GM19035 (cell line): ENCODE measurements around the gene VSIG2.

Experiments used
- ATAC-seq: cut with Tn5 transposase; IDR thresholded peaks from one replicate; pipeline ENCODE4 v1.9.1; 2021; ENCODE audit not compliant: unreplicated experiment

The VSIG2 gene

DNA sequence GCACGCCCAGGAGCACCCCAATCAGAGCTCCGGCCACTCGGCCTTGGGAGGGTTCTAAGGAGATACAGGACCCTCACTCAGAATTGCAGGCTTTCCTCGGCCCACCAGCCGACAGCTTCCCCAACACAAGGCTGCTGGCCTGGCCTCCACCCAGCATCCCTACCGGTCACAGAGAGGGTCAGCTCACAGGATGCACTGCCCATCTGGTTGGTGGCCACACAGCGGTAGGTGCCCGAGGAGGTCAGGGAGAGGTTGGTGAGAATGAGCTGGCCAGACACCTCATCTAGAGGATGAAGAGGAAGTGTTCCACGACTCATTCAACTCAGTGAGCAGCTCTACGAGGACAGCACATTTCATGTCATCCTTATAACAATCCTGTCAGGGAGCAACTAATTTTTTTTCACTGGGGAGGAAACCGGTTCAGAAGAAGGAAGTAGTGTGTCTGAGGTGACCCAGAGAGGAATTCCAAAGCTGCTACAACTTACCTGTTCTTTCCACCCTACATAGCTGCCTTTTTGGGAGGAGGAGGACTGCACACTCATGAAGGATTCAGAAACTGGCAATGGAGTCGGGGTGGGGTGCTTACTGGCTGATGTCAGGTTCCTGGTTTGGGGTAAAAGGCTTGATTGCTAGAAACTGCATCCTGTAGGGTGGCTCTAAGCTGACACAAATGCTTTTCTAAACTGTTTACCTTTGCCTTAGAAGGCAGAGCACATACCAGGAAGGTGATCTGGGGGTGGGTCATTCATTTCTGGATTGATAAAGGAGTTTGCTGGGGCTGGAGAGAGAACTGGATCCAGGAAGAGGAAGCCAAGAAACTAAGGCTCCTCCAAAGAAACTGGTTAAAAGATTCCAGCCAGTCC lies 3.3 kb downstream of the VSIG2 start:
- ATAC-seq, result no peak

DNA sequence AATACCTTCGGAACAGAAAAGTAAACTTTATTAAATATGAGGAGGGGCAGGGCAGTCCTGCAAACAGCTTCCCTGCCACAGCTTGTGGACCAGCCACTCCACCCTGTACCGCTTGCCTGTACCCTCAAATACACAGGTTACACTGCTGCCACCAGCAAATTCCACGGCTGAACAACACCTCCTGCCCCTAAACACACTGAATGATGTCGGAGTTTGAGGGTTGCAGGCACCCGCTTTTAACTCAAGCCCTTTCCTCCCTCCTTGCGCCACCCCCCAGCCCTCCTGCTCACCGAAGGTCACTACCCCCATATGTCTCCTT lies 4.0 kb downstream of the VSIG2 start:
- no peak for ATAC-seq

- ATAC-seq, result no peak
Measured at GRCh38 chr11:124747406-124748099, 4.5 kb downstream of the VSIG2 start.

GRCh38 chr11:124746621-124747243 lies 5.3 kb downstream of the VSIG2 start:
- peak; percentile 92 for ATAC-seq

DNA sequence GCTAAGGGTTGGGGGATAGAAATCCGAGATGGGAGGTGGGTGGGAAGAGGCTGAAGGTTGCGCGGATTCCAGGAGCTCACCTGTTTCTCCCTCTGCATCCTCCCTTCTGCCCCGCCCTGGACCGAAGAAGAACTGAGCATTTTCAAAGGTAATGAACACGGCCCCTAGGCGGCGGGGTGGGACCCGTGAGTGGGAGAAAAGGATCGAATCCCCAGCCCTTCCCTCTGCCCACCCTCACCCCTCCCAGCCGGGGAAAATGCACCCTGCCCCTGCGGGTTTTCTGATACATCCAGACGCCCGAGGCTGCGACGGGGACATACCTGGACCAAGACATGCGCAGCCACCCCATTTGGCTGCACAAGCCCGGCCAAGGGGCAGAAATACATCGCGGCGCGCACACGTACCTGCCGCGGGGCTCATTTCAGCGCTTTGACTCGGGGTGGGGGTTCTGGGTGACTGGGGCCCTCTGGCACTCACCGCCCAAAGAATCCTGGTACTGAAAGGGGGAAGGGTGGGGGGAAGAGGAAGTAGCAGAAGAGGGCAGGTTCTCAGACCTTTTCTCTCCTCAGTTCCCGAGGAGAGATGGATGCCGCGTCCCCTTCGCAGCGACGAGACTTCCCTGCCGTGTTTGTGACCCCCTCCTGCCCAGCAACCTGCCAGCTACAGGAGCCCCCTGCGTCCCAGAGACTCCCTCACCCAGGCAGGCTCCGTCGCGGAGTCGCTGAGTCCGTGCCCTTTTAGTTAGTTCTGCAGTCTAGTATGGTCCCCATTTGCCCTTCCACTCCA lies 6.0 kb downstream of the VSIG2 start:
- peak; percentile 17 for ATAC-seq

DNA sequence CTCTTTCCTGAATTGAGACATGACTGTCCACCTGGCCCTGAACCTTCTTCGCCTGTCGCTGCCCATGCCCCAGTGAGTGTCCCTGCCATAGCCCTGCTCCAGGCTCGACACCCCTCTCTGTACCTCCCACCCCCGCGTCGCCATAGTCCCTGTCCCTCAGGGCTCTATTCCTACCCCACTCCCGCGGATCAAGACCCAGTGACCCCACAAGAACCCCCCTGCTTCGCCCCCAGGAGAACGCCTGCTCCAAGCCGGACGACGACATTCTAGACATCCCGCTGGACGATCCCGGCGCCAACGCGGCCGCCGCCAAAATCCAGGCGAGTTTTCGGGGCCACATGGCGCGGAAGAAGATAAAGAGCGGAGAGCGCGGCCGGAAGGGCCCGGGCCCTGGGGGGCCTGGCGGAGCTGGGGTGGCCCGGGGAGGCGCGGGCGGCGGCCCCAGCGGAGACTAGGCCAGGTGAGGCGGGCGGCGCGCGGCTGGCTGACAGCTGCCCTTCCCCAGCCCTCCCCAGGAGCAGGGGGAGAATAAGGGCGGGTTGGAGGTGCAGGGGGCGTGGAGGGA lies 6.7 kb downstream of the VSIG2 start:
- ATAC-seq, result no peak

DNA sequence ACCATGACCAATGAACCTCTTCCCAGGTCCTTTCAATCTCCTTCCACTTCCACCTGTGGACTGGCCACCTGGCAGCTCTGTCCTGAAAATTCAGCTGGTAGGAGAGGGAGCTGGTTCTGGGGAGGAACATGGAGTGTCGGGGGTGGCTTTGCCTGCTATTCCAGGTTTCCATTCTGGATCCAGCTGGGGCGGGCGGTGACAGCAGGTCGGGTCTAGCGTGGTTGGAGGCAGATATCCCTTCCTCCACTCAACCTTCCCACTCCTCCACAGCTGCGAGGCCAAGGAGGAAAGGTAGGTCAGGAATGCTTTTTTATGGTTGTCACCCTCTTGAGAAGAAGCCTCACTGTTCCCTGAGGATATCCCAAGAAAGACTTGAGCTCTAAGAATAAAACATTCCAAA lies 9.0 kb downstream of the VSIG2 start:
- no peak for ATAC-seq

DNA sequence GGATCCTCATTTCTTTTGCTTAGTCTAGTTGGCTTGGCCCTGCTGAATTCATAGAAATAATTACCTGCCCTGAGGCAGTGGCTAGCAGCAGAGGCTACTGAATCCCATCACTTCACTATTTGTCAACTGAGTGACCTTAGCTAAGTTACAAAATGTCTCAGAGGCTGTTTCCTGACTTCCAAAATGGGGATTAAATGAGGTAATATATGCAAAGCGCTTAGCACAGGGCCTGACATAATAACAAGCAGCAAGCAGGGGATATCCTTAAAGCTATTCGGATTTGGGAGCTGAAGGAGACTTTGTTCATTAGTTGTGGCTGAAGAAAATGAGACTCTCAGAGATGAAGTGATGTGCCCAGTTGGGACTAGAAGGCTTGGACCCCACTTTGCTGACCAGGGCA lies 9.5 kb downstream of the VSIG2 start:
- no peak for ATAC-seq

GRCh38 chr11:124740277-124740882 lies 11.7 kb downstream of the VSIG2 start:
- ATAC-seq, result peak; percentile 31

DNA sequence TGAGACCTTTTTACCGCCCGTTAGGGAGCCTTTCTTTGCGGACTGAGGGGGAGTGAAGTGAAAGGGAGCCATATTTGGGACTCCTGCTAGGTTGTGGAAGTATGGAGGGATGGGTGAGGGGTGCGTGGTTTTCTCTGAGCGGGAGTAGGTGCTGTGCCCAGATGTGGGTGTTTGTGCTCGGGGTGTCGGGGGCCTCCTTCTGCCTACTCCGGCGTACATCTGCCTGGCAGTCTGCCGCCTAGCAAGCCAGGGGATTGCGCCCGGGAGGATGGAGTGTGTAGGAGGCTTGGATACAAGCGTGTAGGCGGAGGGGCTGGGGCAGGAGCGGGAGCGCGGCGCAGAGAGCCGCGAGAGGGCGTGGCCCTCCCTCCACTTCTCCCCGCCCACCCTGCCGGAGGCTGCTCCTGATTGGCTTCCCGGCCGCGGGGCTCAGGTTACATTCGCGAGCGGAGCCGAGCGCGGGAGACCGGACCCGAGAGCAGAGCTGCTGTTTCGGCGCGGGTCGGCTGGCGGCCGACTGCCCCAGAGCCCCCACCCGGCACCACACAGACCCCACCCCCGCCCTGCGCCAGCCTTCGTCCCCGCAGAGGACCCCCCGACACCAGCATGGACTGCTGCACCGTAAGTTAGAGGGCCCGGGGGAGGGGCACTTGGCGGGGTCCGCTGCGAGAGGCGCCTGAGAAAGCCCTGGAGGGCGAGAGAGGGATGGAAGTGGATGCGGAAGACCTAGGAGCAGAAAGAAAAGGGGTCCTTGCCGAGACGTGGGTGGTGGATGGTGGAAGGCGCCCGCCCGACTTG lies 12.4 kb downstream of the VSIG2 start, which contains the start of gene NRGN:
TSS of gene NRGN (plus strand) at position 464 of the 798 bp plus-strand sequence. CDS start at position 607, 143 bp downstream.
- peak; percentile 99 for ATAC-seq

DNA sequence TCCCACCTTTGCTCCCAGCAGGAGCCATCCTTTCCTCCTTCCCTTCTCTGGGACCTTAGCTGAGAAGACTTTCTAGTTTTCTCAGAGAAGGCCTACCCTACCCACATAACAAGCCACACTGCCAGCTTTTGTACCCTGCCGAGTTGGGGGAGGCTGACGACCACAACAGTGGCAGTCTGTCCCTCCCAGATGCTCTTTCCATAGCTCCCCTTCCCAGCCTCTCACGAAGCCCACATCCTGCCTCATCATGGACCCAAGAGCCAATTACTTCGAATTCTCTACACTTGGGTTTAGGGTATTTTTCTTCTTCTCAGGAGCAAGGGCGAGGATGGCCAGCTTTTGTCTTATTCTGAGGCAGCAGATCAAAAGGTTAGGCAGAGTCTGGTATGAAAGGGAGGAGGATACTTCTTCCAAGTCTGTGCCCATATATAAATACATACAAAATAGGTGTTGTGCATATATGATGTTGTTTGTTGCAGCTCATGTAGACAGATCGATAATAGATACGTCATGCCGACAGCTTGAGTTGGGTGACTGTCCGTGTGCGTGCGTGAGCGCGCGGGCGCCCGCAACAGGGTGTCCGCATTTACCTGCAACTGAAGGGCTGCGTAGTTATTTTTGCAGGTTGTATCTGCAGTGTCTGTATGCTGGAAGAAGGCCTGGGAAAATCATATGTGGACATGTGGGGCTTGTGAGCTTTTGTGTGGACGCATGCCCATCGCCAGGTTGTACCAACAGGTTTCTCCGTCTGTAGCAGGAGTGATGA lies 13.2 kb downstream of the VSIG2 start:
- no peak for ATAC-seq

DNA sequence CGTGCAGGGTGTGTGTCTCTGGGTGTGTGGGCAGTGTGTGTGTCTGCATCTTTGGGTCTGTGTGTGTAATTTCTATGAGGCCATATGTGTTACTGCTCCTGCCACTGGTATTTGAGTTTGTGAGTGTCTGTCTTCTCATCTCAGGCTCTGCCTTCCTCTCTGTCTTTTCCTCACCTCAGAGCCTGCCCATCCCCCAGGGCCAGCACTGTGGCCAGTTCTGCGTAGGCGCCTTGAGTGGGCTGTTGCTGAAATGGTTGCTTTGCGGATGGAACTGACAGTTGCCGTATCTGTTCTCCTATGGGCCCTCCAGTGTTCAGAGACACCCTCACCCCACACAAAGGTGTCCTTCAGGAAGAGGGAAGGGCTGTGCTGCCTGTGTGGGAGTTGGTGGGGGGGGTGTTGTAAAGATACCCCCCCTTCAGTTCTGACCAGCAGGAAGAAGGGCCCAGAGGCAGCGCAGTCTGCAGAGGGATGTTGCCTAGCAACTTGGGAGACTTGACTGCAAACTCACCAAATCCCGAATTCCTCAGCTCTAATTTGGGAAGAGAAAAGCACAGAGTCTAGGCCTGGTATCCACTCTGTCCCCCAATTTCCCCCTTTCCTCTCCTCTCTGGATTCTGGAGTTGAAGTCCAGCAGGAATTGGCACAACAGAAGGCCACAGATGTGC lies 14.3 kb downstream of the VSIG2 start:
- no peak for ATAC-seq

GRCh38 chr11:124736736-124737135 lies 15.3 kb downstream of the VSIG2 start:
- ATAC-seq, result no peak

DNA sequence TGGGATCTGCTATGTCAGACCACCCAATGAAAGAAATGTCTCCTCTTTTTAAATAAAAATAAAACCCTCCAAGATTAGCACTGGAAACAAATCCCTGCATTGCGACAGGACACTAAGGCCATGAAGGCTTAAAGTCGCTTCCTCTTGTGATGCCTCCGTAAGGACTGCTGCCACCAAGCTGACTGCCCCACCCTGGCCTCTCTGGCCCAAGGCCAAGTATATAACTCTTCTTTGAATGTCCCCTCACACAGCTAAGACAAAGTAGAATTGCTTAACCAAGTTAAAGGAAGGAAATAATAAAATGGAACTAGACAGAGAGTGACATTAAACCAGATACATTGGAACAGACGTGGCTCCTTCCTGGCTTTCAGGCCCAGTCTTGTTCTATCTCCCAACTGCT lies 19.8 kb downstream of the VSIG2 start:
- ATAC-seq, result no peak

GRCh38 chr11:124729571-124729970 lies 22.5 kb downstream of the VSIG2 start:
- no peak for ATAC-seq

DNA sequence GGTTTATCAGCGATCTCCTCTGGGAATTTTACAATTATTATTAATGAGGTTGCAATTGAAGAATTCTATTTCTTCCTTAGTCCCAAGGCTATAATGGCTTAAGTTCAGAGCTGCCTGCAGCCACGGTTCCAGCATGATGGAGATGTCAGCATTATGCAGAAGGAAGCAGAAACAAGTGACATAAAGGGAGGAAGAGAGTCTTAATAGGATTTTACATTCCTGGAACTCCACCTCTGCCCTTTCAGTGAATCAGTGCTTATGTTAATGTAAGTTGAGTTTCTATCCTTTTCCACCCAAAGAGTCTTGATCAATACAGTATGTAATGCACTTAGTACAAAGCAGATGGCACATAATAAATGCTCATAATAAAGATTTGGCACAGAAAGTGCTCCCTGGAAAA lies 23.9 kb downstream of the VSIG2 start:
- ATAC-seq, result no peak

DNA sequence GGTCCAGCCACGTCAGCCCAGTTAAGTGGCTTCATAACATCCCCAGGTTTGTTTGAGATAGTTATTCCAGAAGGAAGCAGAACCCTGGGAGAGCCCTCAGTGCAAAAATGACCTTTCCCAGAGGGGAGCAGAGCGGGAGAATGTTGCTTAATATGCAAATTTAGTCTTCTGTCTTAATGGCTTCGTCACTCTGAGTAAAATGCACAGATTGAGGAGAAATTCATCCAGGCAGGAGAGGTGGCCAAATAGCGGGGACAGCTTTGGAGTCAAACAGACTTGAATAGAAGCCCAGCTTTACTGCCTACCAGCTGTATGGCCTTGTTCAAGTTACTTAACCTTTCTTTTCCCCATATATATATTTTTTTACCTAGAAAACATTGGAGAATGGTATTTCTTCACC lies 24.6 kb downstream of the VSIG2 start:
- no peak for ATAC-seq

GRCh38 chr11:124725719-124726105 lies 26.3 kb downstream of the VSIG2 start:
- peak; percentile 22 for ATAC-seq
